RWPE2 (cell line): Measurements from ENCODE around the gene MON2.

Source experiments
- ATAC-seq: fragments of 200-7000 bp; cut with Tn5 transposase; 3 replicates; pipeline ENCODE4 v1.9.1; 2021; ENCODE audit warnings: low read depth
- DNase-seq: peaks from one replicate; pipeline ENCODE4 v3.0.0-alpha.2; 2020; ENCODE audit warnings: low spot score
- H3K27ac ChIP-seq: fragments of 450-650 bp; 2 replicates; pipeline ENCODE4 v1.5.1; 2017; ENCODE audit warnings: mild to moderate bottlenecking; ENCODE audit not compliant: poor library complexity, severe bottlenecking
- H3K27me3 ChIP-seq: fragments of 250-450 bp; sonication (Bioruptor Pico); 2 replicates; pipeline ENCODE4 v1.5.1; 2021; ENCODE audit warnings: mild to moderate bottlenecking, moderate library complexity; ENCODE audit not compliant: insufficient read depth, poor library complexity, severe bottlenecking
- H3K36me3 ChIP-seq: fragments of 250-450 bp; sonication (Bioruptor Pico); 2 replicates; pipeline ENCODE4 v1.5.1; 2020; ENCODE audit warnings: low read depth, mild to moderate bottlenecking, moderate library complexity
- H3K4me1 ChIP-seq: fragments of 250-450 bp; sonication (Bioruptor Pico); 2 replicates; pipeline ENCODE4 v1.5.1; 2021; ENCODE audit warnings: mild to moderate bottlenecking, moderate library complexity; ENCODE audit not compliant: insufficient read depth, poor library complexity, severe bottlenecking
- H3K4me3 ChIP-seq: fragments of 250-450 bp; sonication (Bioruptor Pico); 2 replicates; pipeline ENCODE4 v1.5.1; 2021; ENCODE audit warnings: mild to moderate bottlenecking, moderate library complexity; ENCODE audit not compliant: severe bottlenecking
- H3K9me3 ChIP-seq: fragments of 250-450 bp; sonication (Bioruptor Pico); 2 replicates; pipeline ENCODE4 v1.5.1; 2021; ENCODE audit warnings: mild to moderate bottlenecking, moderate library complexity; ENCODE audit not compliant: severe bottlenecking
- TF ChIP-seq, protein P1 (sequence below): fragments of 450-650 bp; IDR thresholded peaks from one replicate; pipeline ENCODE4 v1.5.1; 2017; ENCODE audit warnings: mild to moderate bottlenecking, moderate library complexity; ENCODE audit not compliant: poor library complexity, severe bottlenecking

MON2 gene

DNA sequence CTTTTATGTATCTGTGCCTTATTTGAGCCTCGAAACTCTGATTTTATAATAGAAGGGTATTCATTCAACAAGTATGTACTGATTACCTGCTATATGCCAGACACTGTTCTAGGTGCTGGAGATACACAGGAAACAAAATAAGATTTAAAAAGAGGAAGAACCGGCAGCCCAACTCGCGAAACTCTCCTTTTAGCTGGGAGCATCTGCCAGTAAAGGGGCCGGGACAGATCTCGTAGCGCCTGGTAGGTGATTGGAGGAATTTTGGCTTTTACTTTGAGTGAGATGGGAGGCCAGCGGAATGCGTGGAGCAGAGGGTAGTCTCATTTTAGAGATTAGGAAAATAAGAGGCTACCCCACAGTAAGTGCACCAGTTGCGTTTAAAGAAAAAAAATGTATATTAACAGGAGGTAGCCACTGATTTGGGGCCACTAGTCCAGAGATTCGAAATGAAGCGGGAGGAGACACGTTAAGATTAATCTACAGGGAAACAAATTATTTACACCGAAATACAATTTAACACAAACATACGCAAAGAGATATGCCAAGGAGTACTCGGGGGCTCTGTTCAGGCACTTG is 520 bp upstream of the MON2 start:
- no peak for DNase-seq
- Histone ChIP-seq H3K4me3 (peak overlapping the region; percentile 86), H3K4me1 (peaks cover 4% of the 10 kb centered on the region), H3K27ac (peak overlapping the region; percentile 49), H3K9me3 (peaks cover 4% of the 10 kb centered on the region), H3K36me3 (peaks cover 12% of the 10 kb centered on the region), H3K27me3 (no peaks in the 10 kb centered on the region)
- peak; percentile 35; the same call in 2 of the 3 replicates for ATAC-seq
- TF ChIP-seq, protein P1, sequence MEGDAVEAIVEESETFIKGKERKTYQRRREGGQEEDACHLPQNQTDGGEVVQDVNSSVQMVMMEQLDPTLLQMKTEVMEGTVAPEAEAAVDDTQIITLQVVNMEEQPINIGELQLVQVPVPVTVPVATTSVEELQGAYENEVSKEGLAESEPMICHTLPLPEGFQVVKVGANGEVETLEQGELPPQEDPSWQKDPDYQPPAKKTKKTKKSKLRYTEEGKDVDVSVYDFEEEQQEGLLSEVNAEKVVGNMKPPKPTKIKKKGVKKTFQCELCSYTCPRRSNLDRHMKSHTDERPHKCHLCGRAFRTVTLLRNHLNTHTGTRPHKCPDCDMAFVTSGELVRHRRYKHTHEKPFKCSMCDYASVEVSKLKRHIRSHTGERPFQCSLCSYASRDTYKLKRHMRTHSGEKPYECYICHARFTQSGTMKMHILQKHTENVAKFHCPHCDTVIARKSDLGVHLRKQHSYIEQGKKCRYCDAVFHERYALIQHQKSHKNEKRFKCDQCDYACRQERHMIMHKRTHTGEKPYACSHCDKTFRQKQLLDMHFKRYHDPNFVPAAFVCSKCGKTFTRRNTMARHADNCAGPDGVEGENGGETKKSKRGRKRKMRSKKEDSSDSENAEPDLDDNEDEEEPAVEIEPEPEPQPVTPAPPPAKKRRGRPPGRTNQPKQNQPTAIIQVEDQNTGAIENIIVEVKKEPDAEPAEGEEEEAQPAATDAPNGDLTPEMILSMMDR: no peak

- H3K9me3 ChIP-seq: peaks cover 4% of the 10 kb centered on the region
- no peak for ATAC-seq
- no peak overlapping the region for H3K27ac ChIP-seq
- peaks cover 4% of the 10 kb centered on the region for H3K4me1 ChIP-seq
- H3K4me3 ChIP-seq: peak overlapping the region; percentile 86
- H3K27me3 ChIP-seq: no peaks in the 10 kb centered on the region
- no peak for DNase-seq
- TF ChIP-seq, protein P1: no peak
- H3K36me3 ChIP-seq: peaks cover 23% of the 10 kb centered on the region
These were observed 1.8 kb downstream of the MON2 start for GRCh38 chr12:62468397-62468796.

DNA sequence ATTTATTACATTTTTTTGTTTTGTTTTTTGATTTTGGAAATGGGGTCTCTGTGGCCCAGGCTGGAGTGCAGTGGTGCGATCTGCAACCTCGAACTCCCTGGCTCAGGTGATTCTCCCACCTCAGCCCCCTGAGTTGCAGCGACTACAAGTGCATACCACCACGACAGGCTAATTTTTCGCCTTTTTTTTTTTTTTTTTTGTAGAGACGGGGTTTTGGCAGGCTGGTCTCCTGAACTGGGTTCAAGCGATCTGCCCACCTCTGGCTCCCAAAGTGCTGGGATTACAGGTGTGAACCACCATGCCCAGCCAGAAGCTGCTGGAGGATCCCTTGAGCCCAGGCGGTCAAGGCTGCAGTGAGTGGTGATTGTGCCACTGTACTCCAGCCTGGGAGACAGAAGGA is 2.3 kb downstream of the MON2 start:
- H3K4me3 ChIP-seq: no peak overlapping the region
- TF ChIP-seq, protein P1: no peak

DNA sequence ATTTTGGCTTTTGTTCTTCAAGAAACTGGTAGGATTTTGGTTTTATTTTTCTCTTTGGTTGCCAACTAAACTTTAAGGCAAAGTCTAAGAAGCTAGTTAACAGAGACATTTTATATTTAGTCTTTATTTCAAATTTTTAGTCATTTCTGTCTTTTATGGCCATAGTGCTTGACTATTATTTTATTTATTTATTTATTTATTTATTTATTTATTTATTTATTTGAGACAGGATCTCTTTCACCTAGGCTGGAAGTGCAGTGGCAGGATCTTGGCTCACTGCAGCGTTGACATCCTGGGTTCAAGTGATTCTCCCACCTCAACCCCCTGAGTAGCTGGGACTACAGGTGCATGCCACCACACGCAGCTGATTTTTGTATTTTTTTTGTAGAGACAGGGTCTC is 3.1 kb downstream of the MON2 start:
- Histone ChIP-seq H3K27ac (no peak overlapping the region), H3K4me3 (no peak overlapping the region), H3K4me1 (peaks cover 4% of the 10 kb centered on the region), H3K36me3 (peaks cover 23% of the 10 kb centered on the region), H3K9me3 (no peaks in the 10 kb centered on the region), H3K27me3 (no peaks in the 10 kb centered on the region)
- DNase-seq (no peak), ATAC-seq (no peak)
- TF ChIP-seq, protein P1: no peak

More for the DNA sequence above, 2.3 kb downstream of the MON2 start:
- no peak for ATAC-seq
- Histone ChIP-seq H3K27me3 (no peaks in the 10 kb centered on the region), H3K27ac (no peak overlapping the region), H3K4me1 (peaks cover 4% of the 10 kb centered on the region), H3K9me3 (peaks cover 2% of the 10 kb centered on the region), H3K36me3 (peaks cover 23% of the 10 kb centered on the region)
- no peak for DNase-seq

GRCh38 chr12:62471734-62472133 is 5.1 kb downstream of the MON2 start:
- DNase-seq: no peak
- Histone ChIP-seq H3K9me3 (no peaks in the 10 kb centered on the region), H3K27me3 (no peaks in the 10 kb centered on the region), H3K36me3 (peaks cover 25% of the 10 kb centered on the region), H3K27ac (no peak overlapping the region), H3K4me3 (no peak overlapping the region), H3K4me1 (peaks cover 4% of the 10 kb centered on the region)
- ATAC-seq: no peak
- TF ChIP-seq, protein P1: no peak
